HepG2 (cell line): ENCODE data around the gene DGKG. TPM values are rescaled to one million over a fixed set of nuclear protein-coding genes. Genes with fewer than 3 reads are reported as not detected.

Source experiments
- ATAC-seq: fragments of 200-7000 bp; cut with Tn5 transposase; 3 replicates; pipeline ENCODE4 v1.9.1; 2020; ENCODE audit warnings: mild to moderate bottlenecking, moderate library complexity
- BruUV-seq: library from RNA; stranded (reverse); fragments of 400-500 nt; replicated peaks from 2 replicates; lab custom pipeline; 2021; lab: Mats Ljungman, UMichigan
- CTCF ChIA-PET: fragments of 300-600 bp; formaldehyde crosslinking; extraction: SDS; loops from one replicate; lab custom pipeline; 2021; ENCODE audit warnings: low total read pairs, inconsistent platforms, low intra/inter-chr PET ratio; lab: Yijun Ruan, JAX
- POLR2A ChIA-PET: fragments of 350-600 bp; sonication (Branson Sonifier 250); formaldehyde crosslinking; loops from one replicate; lab custom pipeline; 2020; ENCODE audit warnings: antibody characterized with exemption, inconsistent platforms; lab: Yijun Ruan, JAX
- DNase-seq: peaks from one replicate; pipeline ENCODE4 v3.0.0-alpha.2; 2015; ENCODE audit warnings: low spot score
- FAIRE-seq: peaks from 3 replicates; lab custom pipeline; 2011; peaks lifted over from hg19 to GRCh38; lab: Jason Lieb, UNC
- H2AFZ ChIP-seq: one replicate; pipeline ENCODE4 v1.6.1; 2011; ENCODE audit warnings: low read length, inconsistent platforms
- H3K27ac ChIP-seq: fragments of 300-600 bp; 3 replicates; pipeline ENCODE4 v1.8.0; 2011; ENCODE audit warnings: mixed run types, mild to moderate bottlenecking, mixed read lengths, low read length, inconsistent platforms; ENCODE audit not compliant: insufficient read depth; ENCODE audit errors: extremely low read length
- H3K27me3 ChIP-seq, 2 experiments: fragments of 200-600 bp in 1 of 2; 2 replicates in 1 of 2; 3 replicates in 1 of 2; pipeline versions ENCODE4 v1.6.0 to v1.8.0; 2011; ENCODE audit warnings: low read length in 2 of 2, mild to moderate bottlenecking in 2 of 2, moderate library complexity in 2 of 2, inconsistent platforms in 1 of 2; ENCODE audit not compliant: insufficient read depth in 2 of 2, control insufficient read depth in 1 of 2
- H3K36me3 ChIP-seq, 2 experiments: fragments of 200-600 bp in 1 of 2; replicated peaks in 1 of 2; 2 replicates in 1 of 2; 3 replicates in 1 of 2; pipeline versions ENCODE4 v1.5.1 to v1.8.0; 2011; ENCODE audit warnings: low read length in 2 of 2, inconsistent platforms in 1 of 2; ENCODE audit not compliant: insufficient read depth in 2 of 2, control insufficient read depth in 1 of 2
- H3K4me1 ChIP-seq: 2 replicates; pipeline ENCODE4 v1.5.1; 2012; ENCODE audit warnings: low read length, inconsistent platforms; ENCODE audit not compliant: insufficient read depth
- H3K4me2 ChIP-seq: 2 replicates; pipeline ENCODE4 v1.6.0; 2011; ENCODE audit warnings: low read depth, low read length, inconsistent platforms
- H3K4me3 ChIP-seq, 3 experiments: fragments of 200-600 bp in 1 of 3; sonication (generic), shearing (Covaris generic) in 1 of 3; replicated peaks in 1 of 3; 2 replicates each; pipeline ENCODE4 v1.5.1; 2011 to 2016; ENCODE audit warnings: low read length in 3 of 3, inconsistent platforms in 2 of 3, low read depth in 2 of 3, mild to moderate bottlenecking in 2 of 3, control low read depth in 1 of 3, mixed read lengths in 1 of 3; ENCODE audit not compliant: insufficient read depth in 1 of 3
- H3K79me2 ChIP-seq: one replicate; pipeline ENCODE4 v1.6.1; 2011; ENCODE audit warnings: low read length, inconsistent platforms; ENCODE audit not compliant: insufficient read depth
- H3K9ac ChIP-seq: 2 replicates; pipeline ENCODE4 v1.6.0; 2011; ENCODE audit warnings: mild to moderate bottlenecking, low read depth, low read length, inconsistent platforms; ENCODE audit not compliant: insufficient read depth
- H3K9me3 ChIP-seq: 2 replicates; pipeline ENCODE4 v1.5.1; 2012; ENCODE audit warnings: mild to moderate bottlenecking, low read length
- H4K20me1 ChIP-seq: 2 replicates; pipeline ENCODE4 v1.6.0; 2011; ENCODE audit warnings: inconsistent platforms, mild to moderate bottlenecking, low read length, moderate library complexity; ENCODE audit not compliant: insufficient read depth
- BHLHE40 ChIP-seq: IDR thresholded peaks from 2 replicates; pipeline ENCODE4 v1.6.1; 2011; ENCODE audit warnings: low read length, improper control_type of control experiment
- CREM ChIP-seq, 2 experiments: sonication (generic) in 1 of 2; formaldehyde crosslinking in 1 of 2; IDR thresholded peaks; 2 replicates each; pipeline versions ENCODE4 v1.4.0 to v1.6.1; 2016 to 2020; ENCODE audit warnings: antibody characterized with exemption in 1 of 2, mild to moderate bottlenecking in 1 of 2, missing genetic modification reagents in 1 of 2
- GATA4 ChIP-seq: sonication (generic); IDR thresholded peaks from 2 replicates; pipeline ENCODE4 v1.6.1; 2016; ENCODE audit warnings: antibody characterized with exemption, low read depth, borderline replicate concordance
- MAFF ChIP-seq: IDR thresholded peaks from 2 replicates; pipeline ENCODE4 v1.6.1; 2011; ENCODE audit warnings: low read depth, low read length, improper control_type of control experiment
- MAFK ChIP-seq, 2 experiments: IDR thresholded peaks in 1 of 2; conservative IDR thresholded peaks in 1 of 2; 2 replicates each; pipeline ENCODE4 v1.6.1; 2011; ENCODE audit warnings: improper control_type of control experiment in 2 of 2, low read length in 2 of 2
- MTF2 ChIP-seq: sonication (generic); formaldehyde crosslinking; IDR thresholded peaks from 2 replicates; pipeline ENCODE4 v1.5.0; 2020; ENCODE audit warnings: missing genetic modification reagents, borderline replicate concordance
- NFKB2 ChIP-seq: sonication (generic); formaldehyde crosslinking; IDR thresholded peaks from 2 replicates; pipeline ENCODE4 v1.4.0; 2020; ENCODE audit warnings: missing genetic modification reagents, borderline replicate concordance
- RBAK ChIP-seq: sonication (generic); formaldehyde crosslinking; IDR thresholded peaks from 2 replicates; pipeline ENCODE4 v1.5.1; 2020; ENCODE audit warnings: mild to moderate bottlenecking, missing genetic modification reagents
- RBFOX2 ChIP-seq: fragments of 200-400 bp; formaldehyde crosslinking; IDR thresholded peaks from 2 replicates; pipeline ENCODE4 v1.6.1; 2017; ENCODE audit warnings: low read depth, mild to moderate bottlenecking, low read length
- RFX3 ChIP-seq: IDR thresholded peaks from 2 replicates; pipeline ENCODE4 v1.6.1; 2016; ENCODE audit warnings: missing biosample characterization, missing genetic modification reagents
- ZEB1 ChIP-seq: IDR thresholded peaks from 2 replicates; pipeline ENCODE4 v1.6.1; 2012; ENCODE audit warnings: mild to moderate bottlenecking, low read depth, inconsistent platforms; ENCODE audit not compliant: insufficient replicate concordance
- ZNF3 ChIP-seq: IDR thresholded peaks from 2 replicates; pipeline ENCODE4 v1.7.0; 2017; ENCODE audit warnings: inconsistent platforms
- WGBS: methylation state at CpG from one replicate; pipeline ENCODE4 v1.1.6; 2017; ENCODE audit warnings: low lambda C conversion rate; 5-methylcytosine and 5-hydroxymethylcytosine counted together
- in situ Hi-C: cut with HindIII; loops from 2 replicates; pipeline ENCODE4 v1.10.0; 2017; ENCODE audit warnings: low pct_unique_long_range_greater_than_20kb; ENCODE audit not compliant: extremely low pct_ligation_motif_present
- intact Hi-C: fragments of 100-400 bp; cut with micrococcal nuclease; formaldehyde crosslinking; loops from one replicate; pipeline ENCODE4 v1.10.0; 2022; ENCODE audit not compliant: unreplicated experiment
- polyA plus RNA-seq, 8 experiments: library from polyadenylated mRNA; depleted of rRNA in 3 of 8; stranded (reverse) in 7 of 8; unstranded in 1 of 8; fragments of >200 nt; fragmentation: Illumina TruSeq in 4 of 8; extraction: Trizol in 4 of 8; gene quantifications; 2 replicates each; pipeline versions ENCODE4 v1.2.1 to v1.2.3, GENCODE V29; 2011 to 2016; ENCODE audit warnings: low read depth in 4 of 8, missing spikeins in 1 of 8, mixed read lengths in 1 of 8; ENCODE audit not compliant: insufficient read depth in 1 of 8
- total RNA-seq, 5 experiments: library from RNA; depleted of rRNA; stranded (reverse); fragments of >200 nt; fragmentation: Illumina TruSeq; extraction: Trizol; gene quantifications; 2 replicates each; pipeline ENCODE4 v1.2.3, GENCODE V29; 2016; ENCODE audit warnings: low read depth in 1 of 5
- TF ChIP-seq, protein P1 (sequence below): sonication (generic); formaldehyde crosslinking; conservative IDR thresholded peaks from 2 replicates; pipeline ENCODE4 v1.4.0; 2020; ENCODE audit warnings: mild to moderate bottlenecking, missing genetic modification reagents, moderate library complexity
- TF ChIP-seq, protein P2 (sequence below): sonication (generic); formaldehyde crosslinking; IDR thresholded peaks from 2 replicates; pipeline ENCODE4 v1.4.0; 2020; ENCODE audit warnings: mild to moderate bottlenecking, low read depth, missing genetic modification reagents
- TF ChIP-seq, protein P3 (sequence below): sonication (generic); formaldehyde crosslinking; conservative IDR thresholded peaks from 2 replicates; pipeline ENCODE4 v1.5.0; 2020; ENCODE audit warnings: missing genetic modification reagents
- TF ChIP-seq, protein P4 (sequence below): conservative IDR thresholded peaks from 2 replicates; pipeline ENCODE4 v1.6.1; 2018; ENCODE audit warnings: missing genetic modification reagents

DGKG gene
- total and polyA plus RNA-seq, 2 of the 13 experiments (the other 11 are each of a cell fraction or from before 2014, with no cell fraction given) = 3.8 to 6.2 TPM

DNA sequence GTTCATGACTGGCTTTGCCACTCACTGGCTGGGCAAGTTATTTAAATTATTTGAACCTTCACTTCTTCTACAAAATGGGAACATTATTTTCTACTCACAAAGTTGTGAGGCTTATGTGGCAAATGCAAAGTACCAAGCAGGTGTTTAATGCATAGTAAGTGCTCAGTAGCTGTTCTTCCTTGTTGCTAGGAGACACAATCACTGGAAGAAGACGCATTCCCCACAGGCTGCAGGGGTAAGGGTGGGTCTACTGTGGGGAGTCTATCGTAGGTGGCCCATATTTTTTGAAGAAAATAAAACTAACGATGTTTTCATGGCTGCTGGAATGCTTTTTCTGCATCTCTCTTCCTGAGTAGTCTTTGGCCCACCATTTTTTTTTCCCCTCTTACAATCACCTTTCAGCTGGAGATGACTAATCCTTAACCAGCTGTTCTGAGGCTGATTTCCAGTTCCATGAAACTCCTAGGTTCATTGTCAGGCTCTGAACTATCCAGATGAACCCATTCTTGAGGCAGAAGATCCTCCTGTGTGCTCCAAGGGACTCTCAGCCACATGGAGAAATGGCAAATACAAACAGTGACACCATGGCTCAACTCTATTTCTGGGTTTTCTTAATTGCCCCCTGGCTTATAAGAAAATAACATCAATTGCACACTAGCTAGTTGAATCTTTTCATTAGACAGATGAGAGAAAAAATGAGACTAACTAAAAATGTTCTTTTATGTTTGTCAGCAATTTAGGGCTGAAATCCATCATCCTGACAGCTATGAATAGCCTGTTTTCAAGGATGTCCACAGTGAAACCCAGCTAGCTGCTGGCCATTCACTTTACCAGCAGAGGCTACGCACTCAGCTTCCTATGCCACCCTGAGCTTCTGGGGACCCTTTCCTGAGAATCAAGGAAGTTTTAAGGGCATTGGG lies 144.9 kb downstream of the DGKG start (continued):
- TF ChIP-seq, protein P1, sequence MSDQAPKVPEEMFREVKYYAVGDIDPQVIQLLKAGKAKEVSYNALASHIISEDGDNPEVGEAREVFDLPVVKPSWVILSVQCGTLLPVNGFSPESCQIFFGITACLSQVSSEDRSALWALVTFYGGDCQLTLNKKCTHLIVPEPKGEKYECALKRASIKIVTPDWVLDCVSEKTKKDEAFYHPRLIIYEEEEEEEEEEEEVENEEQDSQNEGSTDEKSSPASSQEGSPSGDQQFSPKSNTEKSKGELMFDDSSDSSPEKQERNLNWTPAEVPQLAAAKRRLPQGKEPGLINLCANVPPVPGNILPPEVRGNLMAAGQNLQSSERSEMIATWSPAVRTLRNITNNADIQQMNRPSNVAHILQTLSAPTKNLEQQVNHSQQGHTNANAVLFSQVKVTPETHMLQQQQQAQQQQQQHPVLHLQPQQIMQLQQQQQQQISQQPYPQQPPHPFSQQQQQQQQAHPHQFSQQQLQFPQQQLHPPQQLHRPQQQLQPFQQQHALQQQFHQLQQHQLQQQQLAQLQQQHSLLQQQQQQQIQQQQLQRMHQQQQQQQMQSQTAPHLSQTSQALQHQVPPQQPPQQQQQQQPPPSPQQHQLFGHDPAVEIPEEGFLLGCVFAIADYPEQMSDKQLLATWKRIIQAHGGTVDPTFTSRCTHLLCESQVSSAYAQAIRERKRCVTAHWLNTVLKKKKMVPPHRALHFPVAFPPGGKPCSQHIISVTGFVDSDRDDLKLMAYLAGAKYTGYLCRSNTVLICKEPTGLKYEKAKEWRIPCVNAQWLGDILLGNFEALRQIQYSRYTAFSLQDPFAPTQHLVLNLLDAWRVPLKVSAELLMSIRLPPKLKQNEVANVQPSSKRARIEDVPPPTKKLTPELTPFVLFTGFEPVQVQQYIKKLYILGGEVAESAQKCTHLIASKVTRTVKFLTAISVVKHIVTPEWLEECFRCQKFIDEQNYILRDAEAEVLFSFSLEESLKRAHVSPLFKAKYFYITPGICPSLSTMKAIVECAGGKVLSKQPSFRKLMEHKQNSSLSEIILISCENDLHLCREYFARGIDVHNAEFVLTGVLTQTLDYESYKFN = no peak
- no peak for TF ChIP-seq RBAK (CRISPR knock-in tag)
- TF ChIP-seq MAFF = peak; percentile 73
- TF ChIP-seq ZNF3 (CRISPR knock-in tag) = no peak
- TF ChIP-seq RFX3 (CRISPR knock-in tag) = no peak
- peak; percentile 69 to 84 for TF ChIP-seq MAFK (conservative IDR thresholded peaks at IDR 0.05 in 1 of 2, IDR thresholded peaks at IDR 0.05 in 1 of 2; ENCODE audit: low read length in 2 of 2)

DNA sequence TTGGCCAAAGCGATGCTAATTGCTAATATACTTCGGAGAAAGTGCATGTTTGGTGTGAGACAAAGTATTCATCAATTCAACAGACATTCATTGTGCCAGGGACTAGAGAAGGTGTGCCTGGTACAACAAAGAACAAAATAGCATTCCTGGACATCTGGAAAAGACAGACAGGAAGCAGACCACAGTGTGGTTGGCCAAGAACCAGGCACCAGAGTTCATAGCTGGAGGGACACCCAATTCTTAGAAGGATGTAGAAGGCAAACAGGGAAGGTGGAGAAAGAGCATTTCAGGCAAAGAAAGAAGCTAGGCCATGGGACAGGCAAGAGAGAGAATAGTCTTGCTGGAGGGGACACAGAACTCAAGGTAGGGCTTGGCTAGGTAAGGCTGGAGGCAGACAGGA lies 147.4 kb downstream of the DGKG start:
- Histone ChIP-seq H2AFZ (no peak overlapping the region), H3K27ac (no peak overlapping the region), H3K79me2 (no peaks in the 10 kb centered on the region), H3K9ac (no peak overlapping the region), H4K20me1 (no peaks in the 10 kb centered on the region), H3K36me3 (no peaks in the 10 kb centered on the region), H3K4me2 (no peak overlapping the region), H3K4me3 (no peak overlapping the region), H3K27me3 (no peaks in the 10 kb centered on the region), H3K4me1 (peaks cover 37% of the 10 kb centered on the region), H3K9me3 (no peaks in the 10 kb centered on the region)
- in situ Hi-C loops = no loop called here
- 92% methylated on average over 2 of the region's 2 CpGs for WGBS
- CTCF ChIA-PET = no interaction called here
- FAIRE-seq (no peak), ATAC-seq (no peak), DNase-seq (no peak)
- no TSS peak for BruUV-seq
- POLR2A ChIA-PET = no interaction called here
- intact Hi-C loops = no loop called here
- TF ChIP-seq RBFOX2 (no peak), BHLHE40 (no peak), ZEB1 (no peak), MTF2 (CRISPR knock-in tag) (no peak), GATA4 (no peak), CREM (IDR thresholded peaks at IDR 0.05) (no peak), CREM (CRISPR knock-in tag; IDR thresholded peaks at IDR 0.05) (no peak), NFKB2 (CRISPR knock-in tag) (no peak)
- TF ChIP-seq, protein P2, sequence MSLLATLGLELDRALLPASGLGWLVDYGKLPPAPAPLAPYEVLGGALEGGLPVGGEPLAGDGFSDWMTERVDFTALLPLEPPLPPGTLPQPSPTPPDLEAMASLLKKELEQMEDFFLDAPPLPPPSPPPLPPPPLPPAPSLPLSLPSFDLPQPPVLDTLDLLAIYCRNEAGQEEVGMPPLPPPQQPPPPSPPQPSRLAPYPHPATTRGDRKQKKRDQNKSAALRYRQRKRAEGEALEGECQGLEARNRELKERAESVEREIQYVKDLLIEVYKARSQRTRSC (CRISPR knock-in tag) = no peak
- TF ChIP-seq, protein P3, sequence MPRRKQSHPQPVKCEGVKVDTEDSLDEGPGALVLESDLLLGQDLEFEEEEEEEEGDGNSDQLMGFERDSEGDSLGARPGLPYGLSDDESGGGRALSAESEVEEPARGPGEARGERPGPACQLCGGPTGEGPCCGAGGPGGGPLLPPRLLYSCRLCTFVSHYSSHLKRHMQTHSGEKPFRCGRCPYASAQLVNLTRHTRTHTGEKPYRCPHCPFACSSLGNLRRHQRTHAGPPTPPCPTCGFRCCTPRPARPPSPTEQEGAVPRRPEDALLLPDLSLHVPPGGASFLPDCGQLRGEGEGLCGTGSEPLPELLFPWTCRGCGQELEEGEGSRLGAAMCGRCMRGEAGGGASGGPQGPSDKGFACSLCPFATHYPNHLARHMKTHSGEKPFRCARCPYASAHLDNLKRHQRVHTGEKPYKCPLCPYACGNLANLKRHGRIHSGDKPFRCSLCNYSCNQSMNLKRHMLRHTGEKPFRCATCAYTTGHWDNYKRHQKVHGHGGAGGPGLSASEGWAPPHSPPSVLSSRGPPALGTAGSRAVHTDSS (CRISPR knock-in tag) = no peak
- TF ChIP-seq, protein P4, sequence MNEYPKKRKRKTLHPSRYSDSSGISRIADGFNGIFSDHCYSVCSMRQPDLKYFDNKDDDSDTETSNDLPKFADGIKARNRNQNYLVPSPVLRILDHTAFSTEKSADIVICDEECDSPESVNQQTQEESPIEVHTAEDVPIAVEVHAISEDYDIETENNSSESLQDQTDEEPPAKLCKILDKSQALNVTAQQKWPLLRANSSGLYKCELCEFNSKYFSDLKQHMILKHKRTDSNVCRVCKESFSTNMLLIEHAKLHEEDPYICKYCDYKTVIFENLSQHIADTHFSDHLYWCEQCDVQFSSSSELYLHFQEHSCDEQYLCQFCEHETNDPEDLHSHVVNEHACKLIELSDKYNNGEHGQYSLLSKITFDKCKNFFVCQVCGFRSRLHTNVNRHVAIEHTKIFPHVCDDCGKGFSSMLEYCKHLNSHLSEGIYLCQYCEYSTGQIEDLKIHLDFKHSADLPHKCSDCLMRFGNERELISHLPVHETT (CRISPR knock-in tag) = no peak
